Cerebellar cortex (tissue), 1 donor: ENCODE data around the gene UQCC2.

Experiments
- DNase-seq: peaks from one replicate; pipeline ENCODE4 v3.0.0-alpha.2; 2015; ENCODE audit warnings: low spot score

Gene UQCC2

GRCh38 chr6:33651403-33651802 lies 60.1 kb downstream of the UQCC2 start:
- no peak for DNase-seq
